ENCODE results near the gene CDH9.

DNA sequence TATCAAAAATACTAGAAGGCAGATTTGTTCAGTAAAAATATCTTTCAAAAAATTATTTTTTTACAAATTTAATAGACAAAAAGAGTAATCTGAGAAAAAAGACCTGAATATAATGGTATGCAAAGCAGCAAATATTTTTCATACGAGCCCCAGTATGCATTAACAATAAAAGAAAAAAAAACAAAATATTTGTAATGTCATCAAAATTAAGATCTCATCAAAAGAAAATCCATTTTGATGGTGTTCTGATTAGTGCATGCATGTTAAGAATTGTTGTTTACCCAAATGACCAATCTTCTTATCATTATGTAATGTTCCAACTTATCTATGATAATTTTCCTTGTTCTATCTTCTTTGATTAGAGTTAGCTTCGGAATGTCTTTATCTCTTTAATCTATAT lies 106.1 kb downstream of the CDH9 start:
- TF ChIP-seq, protein P1, sequence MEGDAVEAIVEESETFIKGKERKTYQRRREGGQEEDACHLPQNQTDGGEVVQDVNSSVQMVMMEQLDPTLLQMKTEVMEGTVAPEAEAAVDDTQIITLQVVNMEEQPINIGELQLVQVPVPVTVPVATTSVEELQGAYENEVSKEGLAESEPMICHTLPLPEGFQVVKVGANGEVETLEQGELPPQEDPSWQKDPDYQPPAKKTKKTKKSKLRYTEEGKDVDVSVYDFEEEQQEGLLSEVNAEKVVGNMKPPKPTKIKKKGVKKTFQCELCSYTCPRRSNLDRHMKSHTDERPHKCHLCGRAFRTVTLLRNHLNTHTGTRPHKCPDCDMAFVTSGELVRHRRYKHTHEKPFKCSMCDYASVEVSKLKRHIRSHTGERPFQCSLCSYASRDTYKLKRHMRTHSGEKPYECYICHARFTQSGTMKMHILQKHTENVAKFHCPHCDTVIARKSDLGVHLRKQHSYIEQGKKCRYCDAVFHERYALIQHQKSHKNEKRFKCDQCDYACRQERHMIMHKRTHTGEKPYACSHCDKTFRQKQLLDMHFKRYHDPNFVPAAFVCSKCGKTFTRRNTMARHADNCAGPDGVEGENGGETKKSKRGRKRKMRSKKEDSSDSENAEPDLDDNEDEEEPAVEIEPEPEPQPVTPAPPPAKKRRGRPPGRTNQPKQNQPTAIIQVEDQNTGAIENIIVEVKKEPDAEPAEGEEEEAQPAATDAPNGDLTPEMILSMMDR (IDR thresholded peaks at IDR 0.05; ENCODE audit: insufficient read depth, low read length): no peak
- TF ChIP-seq, protein P2, sequence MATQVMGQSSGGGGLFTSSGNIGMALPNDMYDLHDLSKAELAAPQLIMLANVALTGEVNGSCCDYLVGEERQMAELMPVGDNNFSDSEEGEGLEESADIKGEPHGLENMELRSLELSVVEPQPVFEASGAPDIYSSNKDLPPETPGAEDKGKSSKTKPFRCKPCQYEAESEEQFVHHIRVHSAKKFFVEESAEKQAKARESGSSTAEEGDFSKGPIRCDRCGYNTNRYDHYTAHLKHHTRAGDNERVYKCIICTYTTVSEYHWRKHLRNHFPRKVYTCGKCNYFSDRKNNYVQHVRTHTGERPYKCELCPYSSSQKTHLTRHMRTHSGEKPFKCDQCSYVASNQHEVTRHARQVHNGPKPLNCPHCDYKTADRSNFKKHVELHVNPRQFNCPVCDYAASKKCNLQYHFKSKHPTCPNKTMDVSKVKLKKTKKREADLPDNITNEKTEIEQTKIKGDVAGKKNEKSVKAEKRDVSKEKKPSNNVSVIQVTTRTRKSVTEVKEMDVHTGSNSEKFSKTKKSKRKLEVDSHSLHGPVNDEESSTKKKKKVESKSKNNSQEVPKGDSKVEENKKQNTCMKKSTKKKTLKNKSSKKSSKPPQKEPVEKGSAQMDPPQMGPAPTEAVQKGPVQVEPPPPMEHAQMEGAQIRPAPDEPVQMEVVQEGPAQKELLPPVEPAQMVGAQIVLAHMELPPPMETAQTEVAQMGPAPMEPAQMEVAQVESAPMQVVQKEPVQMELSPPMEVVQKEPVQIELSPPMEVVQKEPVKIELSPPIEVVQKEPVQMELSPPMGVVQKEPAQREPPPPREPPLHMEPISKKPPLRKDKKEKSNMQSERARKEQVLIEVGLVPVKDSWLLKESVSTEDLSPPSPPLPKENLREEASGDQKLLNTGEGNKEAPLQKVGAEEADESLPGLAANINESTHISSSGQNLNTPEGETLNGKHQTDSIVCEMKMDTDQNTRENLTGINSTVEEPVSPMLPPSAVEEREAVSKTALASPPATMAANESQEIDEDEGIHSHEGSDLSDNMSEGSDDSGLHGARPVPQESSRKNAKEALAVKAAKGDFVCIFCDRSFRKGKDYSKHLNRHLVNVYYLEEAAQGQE (IDR thresholded peaks at IDR 0.05; ENCODE audit: insufficient replicate concordance, low read depth): no peak
- TF ChIP-seq GABPA (IDR thresholded peaks at IDR 0.05; ENCODE audit: low read depth) (no peak), POLR2AphosphoS5 (IDR thresholded peaks at IDR 0.05; ENCODE audit: low read depth) (no peak), SPI1 (IDR thresholded peaks at IDR 0.05; ENCODE audit: borderline replicate concordance, low read depth) (no peak)
